HepG2 (cell line): ENCODE data around the gene ASCC2. TPM values are rescaled to one million over a fixed set of nuclear protein-coding genes. Genes with fewer than 3 reads are reported as not detected.

ENCODE experiments used
- FOXP1 ChIP-seq, 2 experiments: fragments of 450-650 bp in 1 of 2; IDR thresholded peaks; 2 replicates each; pipeline ENCODE4 v1.6.1; 2017 to 2018; ENCODE audit warnings: antibody characterized with exemption in 1 of 2
- GMEB2 ChIP-seq: IDR thresholded peaks from 2 replicates; pipeline ENCODE4 v1.6.1; 2016; ENCODE audit warnings: missing biosample characterization, missing genetic modification reagents, low read depth
- JARID2 ChIP-seq: sonication (generic); formaldehyde crosslinking; IDR thresholded peaks from 2 replicates; pipeline ENCODE4 v1.8.1; 2023; ENCODE audit warnings: missing genetic modification reagents, inconsistent platforms; ENCODE audit not compliant: insufficient replicate concordance
- PCBP2 ChIP-seq: fragments of 200-400 bp; formaldehyde crosslinking; optimal IDR thresholded peaks from 2 replicates; pipeline ENCODE3; 2018; ENCODE audit warnings: low read length, low read depth; ENCODE audit not compliant: poor library complexity, severe bottlenecking
- SYNCRIP ChIP-seq: fragments of 200-400 bp; formaldehyde crosslinking; IDR thresholded peaks from 2 replicates; pipeline ENCODE4 v1.6.1; 2018; ENCODE audit warnings: mild to moderate bottlenecking, low read depth, low read length; ENCODE audit not compliant: insufficient read depth
- TFE3 ChIP-seq: IDR thresholded peaks from 2 replicates; pipeline ENCODE4 v1.6.1; 2016
- ZFP82 ChIP-seq: sonication (generic); formaldehyde crosslinking; IDR thresholded peaks from 2 replicates; pipeline ENCODE4 v1.5.1; 2020; ENCODE audit warnings: mild to moderate bottlenecking, missing genetic modification reagents, borderline replicate concordance
- ZNF263 ChIP-seq: sonication (generic); formaldehyde crosslinking; IDR thresholded peaks from 2 replicates; pipeline ENCODE4 v1.4.0; 2020; ENCODE audit warnings: missing genetic modification reagents
- ZNF546 ChIP-seq: sonication (generic); formaldehyde crosslinking; conservative IDR thresholded peaks from 2 replicates; pipeline ENCODE4 v1.8.1; 2023; ENCODE audit warnings: mild to moderate bottlenecking, missing genetic modification reagents
- ZNF703 ChIP-seq: sonication (generic); formaldehyde crosslinking; IDR thresholded peaks from 2 replicates; pipeline ENCODE4 v1.5.1; 2020; ENCODE audit warnings: missing genetic modification reagents, mild to moderate bottlenecking, moderate library complexity, borderline replicate concordance
- ZNF713 ChIP-seq: sonication (generic); formaldehyde crosslinking; IDR thresholded peaks from 2 replicates; pipeline ENCODE4 v1.4.0; 2020; ENCODE audit warnings: mild to moderate bottlenecking, missing genetic modification reagents
- polyA plus RNA-seq, 8 experiments: library from polyadenylated mRNA; depleted of rRNA in 3 of 8; stranded (reverse) in 7 of 8; unstranded in 1 of 8; fragments of >200 nt; fragmentation: Illumina TruSeq in 4 of 8; extraction: Trizol in 4 of 8; gene quantifications; 2 replicates each; pipeline versions ENCODE4 v1.2.1 to v1.2.3, GENCODE V29; 2011 to 2016; ENCODE audit warnings: low read depth in 4 of 8, missing spikeins in 1 of 8, mixed read lengths in 1 of 8; ENCODE audit not compliant: insufficient read depth in 1 of 8
- total RNA-seq, 5 experiments: library from RNA; depleted of rRNA; stranded (reverse); fragments of >200 nt; fragmentation: Illumina TruSeq; extraction: Trizol; gene quantifications; 2 replicates each; pipeline ENCODE4 v1.2.3, GENCODE V29; 2016; ENCODE audit warnings: low read depth in 1 of 5
- TF ChIP-seq, protein P1 (sequence below): sonication (generic); formaldehyde crosslinking; IDR thresholded peaks from 2 replicates; pipeline ENCODE4 v1.4.0; 2020; ENCODE audit warnings: mild to moderate bottlenecking, missing genetic modification reagents
- TF ChIP-seq, protein P2 (sequence below): sonication (generic); formaldehyde crosslinking; IDR thresholded peaks from 2 replicates; pipeline ENCODE4 v1.5.0; 2020; ENCODE audit warnings: missing genetic modification reagents
- TF ChIP-seq, protein P3 (sequence below): sonication (generic); formaldehyde crosslinking; conservative IDR thresholded peaks from 2 replicates; pipeline ENCODE4 v1.8.1; 2023; ENCODE audit warnings: missing genetic modification reagents
- TF ChIP-seq, protein P4 (sequence below): sonication (generic); formaldehyde crosslinking; IDR thresholded peaks from 2 replicates; pipeline ENCODE4 v1.4.0; 2020; ENCODE audit warnings: missing genetic modification reagents

The ASCC2 gene
- total and polyA plus RNA-seq, 2 of the 13 experiments (the other 11 are each of a cell fraction or from before 2014, with no cell fraction given): 26.2 to 26.3 TPM

DNA sequence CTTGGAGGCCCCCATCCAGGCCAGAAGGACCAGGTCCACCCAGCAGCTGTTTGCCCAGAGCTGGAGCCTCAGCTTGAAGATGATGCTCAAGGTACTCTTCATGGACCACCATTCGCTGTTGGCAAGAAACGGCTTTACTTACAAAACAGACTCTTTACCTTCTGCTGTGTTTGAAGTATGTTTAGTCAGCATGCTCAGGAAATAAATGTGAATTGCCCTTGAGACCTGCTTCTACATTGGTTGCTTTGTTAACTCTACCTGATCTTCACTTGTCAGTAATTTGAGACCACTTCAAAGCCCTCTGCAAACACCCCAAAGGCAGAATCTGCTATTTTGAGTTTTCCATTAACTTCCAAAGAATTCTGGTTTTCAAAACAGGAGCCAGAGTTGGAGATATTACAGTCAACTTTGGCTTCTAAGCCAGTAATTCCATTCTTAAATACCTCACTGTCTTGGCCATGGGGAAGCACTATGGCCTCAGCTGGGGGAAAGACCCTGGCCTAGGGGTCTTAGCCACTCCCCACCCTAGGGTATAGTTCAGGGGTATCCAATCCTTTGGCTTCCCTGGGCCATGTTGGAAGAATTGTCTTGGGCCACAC is 68.3 kb downstream of the ASCC2 start (continued):
- no peak for TF ChIP-seq PCBP2
- TF ChIP-seq, protein P1, sequence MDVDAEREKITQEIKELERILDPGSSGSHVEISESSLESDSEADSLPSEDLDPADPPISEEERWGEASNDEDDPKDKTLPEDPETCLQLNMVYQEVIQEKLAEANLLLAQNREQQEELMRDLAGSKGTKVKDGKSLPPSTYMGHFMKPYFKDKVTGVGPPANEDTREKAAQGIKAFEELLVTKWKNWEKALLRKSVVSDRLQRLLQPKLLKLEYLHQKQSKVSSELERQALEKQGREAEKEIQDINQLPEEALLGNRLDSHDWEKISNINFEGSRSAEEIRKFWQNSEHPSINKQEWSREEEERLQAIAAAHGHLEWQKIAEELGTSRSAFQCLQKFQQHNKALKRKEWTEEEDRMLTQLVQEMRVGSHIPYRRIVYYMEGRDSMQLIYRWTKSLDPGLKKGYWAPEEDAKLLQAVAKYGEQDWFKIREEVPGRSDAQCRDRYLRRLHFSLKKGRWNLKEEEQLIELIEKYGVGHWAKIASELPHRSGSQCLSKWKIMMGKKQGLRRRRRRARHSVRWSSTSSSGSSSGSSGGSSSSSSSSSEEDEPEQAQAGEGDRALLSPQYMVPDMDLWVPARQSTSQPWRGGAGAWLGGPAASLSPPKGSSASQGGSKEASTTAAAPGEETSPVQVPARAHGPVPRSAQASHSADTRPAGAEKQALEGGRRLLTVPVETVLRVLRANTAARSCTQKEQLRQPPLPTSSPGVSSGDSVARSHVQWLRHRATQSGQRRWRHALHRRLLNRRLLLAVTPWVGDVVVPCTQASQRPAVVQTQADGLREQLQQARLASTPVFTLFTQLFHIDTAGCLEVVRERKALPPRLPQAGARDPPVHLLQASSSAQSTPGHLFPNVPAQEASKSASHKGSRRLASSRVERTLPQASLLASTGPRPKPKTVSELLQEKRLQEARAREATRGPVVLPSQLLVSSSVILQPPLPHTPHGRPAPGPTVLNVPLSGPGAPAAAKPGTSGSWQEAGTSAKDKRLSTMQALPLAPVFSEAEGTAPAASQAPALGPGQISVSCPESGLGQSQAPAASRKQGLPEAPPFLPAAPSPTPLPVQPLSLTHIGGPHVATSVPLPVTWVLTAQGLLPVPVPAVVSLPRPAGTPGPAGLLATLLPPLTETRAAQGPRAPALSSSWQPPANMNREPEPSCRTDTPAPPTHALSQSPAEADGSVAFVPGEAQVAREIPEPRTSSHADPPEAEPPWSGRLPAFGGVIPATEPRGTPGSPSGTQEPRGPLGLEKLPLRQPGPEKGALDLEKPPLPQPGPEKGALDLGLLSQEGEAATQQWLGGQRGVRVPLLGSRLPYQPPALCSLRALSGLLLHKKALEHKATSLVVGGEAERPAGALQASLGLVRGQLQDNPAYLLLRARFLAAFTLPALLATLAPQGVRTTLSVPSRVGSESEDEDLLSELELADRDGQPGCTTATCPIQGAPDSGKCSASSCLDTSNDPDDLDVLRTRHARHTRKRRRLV: no peak
- TF ChIP-seq, protein P2, sequence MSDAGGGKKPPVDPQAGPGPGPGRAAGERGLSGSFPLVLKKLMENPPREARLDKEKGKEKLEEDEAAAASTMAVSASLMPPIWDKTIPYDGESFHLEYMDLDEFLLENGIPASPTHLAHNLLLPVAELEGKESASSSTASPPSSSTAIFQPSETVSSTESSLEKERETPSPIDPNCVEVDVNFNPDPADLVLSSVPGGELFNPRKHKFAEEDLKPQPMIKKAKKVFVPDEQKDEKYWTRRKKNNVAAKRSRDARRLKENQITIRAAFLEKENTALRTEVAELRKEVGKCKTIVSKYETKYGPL (CRISPR knock-in tag): no peak
- TF ChIP-seq ZFP82 (CRISPR knock-in tag): no peak
- TF ChIP-seq, protein P3, sequence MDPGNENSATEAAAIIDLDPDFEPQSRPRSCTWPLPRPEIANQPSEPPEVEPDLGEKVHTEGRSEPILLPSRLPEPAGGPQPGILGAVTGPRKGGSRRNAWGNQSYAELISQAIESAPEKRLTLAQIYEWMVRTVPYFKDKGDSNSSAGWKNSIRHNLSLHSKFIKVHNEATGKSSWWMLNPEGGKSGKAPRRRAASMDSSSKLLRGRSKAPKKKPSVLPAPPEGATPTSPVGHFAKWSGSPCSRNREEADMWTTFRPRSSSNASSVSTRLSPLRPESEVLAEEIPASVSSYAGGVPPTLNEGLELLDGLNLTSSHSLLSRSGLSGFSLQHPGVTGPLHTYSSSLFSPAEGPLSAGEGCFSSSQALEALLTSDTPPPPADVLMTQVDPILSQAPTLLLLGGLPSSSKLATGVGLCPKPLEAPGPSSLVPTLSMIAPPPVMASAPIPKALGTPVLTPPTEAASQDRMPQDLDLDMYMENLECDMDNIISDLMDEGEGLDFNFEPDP (CRISPR knock-in tag): no peak
- no peak for TF ChIP-seq ZNF263
- no peak for TF ChIP-seq ZNF713 (CRISPR knock-in tag)
- TF ChIP-seq JARID2 (CRISPR knock-in tag): no peak
- TF ChIP-seq, protein P4, sequence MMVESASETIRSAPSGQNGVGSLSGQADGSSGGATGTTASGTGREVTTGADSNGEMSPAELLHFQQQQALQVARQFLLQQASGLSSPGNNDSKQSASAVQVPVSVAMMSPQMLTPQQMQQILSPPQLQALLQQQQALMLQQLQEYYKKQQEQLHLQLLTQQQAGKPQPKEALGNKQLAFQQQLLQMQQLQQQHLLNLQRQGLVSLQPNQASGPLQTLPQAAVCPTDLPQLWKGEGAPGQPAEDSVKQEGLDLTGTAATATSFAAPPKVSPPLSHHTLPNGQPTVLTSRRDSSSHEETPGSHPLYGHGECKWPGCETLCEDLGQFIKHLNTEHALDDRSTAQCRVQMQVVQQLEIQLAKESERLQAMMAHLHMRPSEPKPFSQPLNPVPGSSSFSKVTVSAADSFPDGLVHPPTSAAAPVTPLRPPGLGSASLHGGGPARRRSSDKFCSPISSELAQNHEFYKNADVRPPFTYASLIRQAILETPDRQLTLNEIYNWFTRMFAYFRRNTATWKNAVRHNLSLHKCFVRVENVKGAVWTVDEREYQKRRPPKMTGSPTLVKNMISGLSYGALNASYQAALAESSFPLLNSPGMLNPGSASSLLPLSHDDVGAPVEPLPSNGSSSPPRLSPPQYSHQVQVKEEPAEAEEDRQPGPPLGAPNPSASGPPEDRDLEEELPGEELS: peak; percentile 68
- no peak for TF ChIP-seq GMEB2 (CRISPR knock-in tag)
- peak; percentile 29; the same call in 1 of the 2 replicates for TF ChIP-seq TFE3 (CRISPR knock-in tag)
- TF ChIP-seq ZNF546 (CRISPR knock-in tag): no peak
- no peak for TF ChIP-seq FOXP1 (IDR thresholded peaks at IDR 0.05)
- TF ChIP-seq FOXP1 (CRISPR knock-in tag; IDR thresholded peaks at IDR 0.05): peak; percentile 64; the same call in 1 of the 2 replicates
- TF ChIP-seq ZNF703 (CRISPR knock-in tag): no peak
- TF ChIP-seq SYNCRIP: no peak
